ENCODE data around the gene KSR2.

Gene KSR2

GRCh38 chr12:117684471-117684870, 284.3 kb downstream of the KSR2 start:
- TF ChIP-seq CTCF (conservative IDR thresholded peaks at IDR 0.05; ENCODE audit: low read length): no peak
- DNase-seq (ENCODE audit: low read depth): no peak
- no peak overlapping the region for H3K4me3 ChIP-seq (ENCODE audit: low read length)

DNA sequence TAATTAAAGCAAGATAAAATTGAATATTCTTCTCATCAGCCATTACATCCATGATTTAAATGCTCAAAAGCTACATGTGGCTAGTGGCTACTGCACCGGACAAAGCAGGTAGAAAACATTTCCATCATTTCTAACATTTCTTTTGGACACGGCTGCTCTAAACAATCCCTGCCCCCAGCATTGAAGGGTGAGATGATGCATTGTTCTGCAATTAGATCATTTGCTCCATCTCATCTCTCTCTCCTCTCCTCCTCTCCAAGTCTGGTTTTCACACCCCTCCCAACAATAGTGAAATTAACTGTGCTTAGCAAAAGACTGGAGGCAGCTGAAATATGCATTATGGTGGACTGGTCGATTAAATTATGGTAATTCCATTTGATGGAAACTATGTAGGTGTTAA, 288.5 kb downstream of the KSR2 start:
- no peak for TF ChIP-seq CTCF (conservative IDR thresholded peaks at IDR 0.05; ENCODE audit: low read length)
- peak; percentile 71 for DNase-seq (ENCODE audit: low read depth)
- no peak overlapping the region for H3K4me3 ChIP-seq (ENCODE audit: low read length)

DNA sequence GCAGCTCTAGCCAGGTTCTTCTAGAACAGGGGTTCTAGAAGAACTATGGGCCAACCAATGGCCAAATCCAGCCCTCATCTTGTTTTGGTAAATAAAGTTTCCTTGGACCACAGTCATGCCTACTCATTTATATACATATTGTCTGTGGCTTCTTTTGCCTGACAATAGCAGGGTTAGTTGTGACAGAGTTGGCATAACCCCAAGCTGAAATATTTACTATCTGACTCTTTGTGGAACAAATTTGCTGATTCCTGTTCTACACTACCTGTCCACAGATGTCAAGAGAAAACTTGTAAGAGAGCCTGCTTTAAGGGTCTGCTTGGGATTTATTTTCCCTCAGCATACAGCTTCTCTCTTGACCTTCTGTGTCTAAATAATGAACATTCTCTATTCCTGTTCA, 289.0 kb downstream of the KSR2 start:
- no peak for TF ChIP-seq CTCF (conservative IDR thresholded peaks at IDR 0.05; ENCODE audit: low read length)
- H3K4me3 ChIP-seq (ENCODE audit: low read length): no peak overlapping the region
- peak; percentile 72 for DNase-seq (ENCODE audit: low read depth)

DNA sequence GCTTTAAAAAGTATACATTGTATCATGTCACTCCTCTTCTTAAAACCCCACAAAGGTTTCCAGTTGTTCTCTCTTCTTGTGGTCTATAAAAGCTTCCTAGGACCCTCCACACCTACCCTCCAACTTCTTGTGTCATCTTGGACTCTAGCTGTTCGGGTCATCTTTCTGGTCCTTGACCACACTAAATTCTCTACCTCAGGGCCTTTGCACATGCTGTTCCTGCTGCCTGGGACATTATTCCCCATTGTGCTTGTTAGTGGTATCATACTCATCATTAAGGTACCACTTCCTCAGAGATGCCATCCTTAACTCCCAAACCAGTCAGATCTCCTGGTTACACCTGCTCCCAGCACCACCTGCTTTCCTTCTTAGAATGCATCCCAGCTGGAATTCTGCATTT, 294.0 kb downstream of the KSR2 start:
- no peak overlapping the region for H3K4me3 ChIP-seq (ENCODE audit: low read length)
- no peak for DNase-seq (ENCODE audit: low read depth)
- no peak for TF ChIP-seq CTCF (conservative IDR thresholded peaks at IDR 0.05; ENCODE audit: low read length)

DNA sequence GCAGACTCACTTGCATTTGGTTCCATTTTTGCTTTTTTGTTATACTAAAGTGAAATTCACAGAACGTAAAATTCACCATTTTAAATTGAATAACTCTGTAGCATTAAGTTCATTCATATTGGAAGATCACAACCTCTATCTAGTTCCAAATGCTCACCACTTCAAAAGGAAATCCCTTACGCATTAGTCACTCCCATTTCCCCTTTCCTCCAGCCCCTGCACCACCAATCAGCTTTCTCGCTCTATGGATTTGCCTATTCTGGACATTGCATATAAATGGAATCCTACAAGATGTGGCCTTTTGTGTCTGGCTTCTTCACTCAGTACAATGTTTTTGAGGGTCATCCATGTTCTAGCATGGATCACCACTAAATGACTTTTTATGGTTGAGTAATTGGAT, 294.5 kb downstream of the KSR2 start:
- no peak for DNase-seq (ENCODE audit: low read depth)
- H3K4me3 ChIP-seq (ENCODE audit: low read length): no peak overlapping the region
- no peak for TF ChIP-seq CTCF (conservative IDR thresholded peaks at IDR 0.05; ENCODE audit: low read length)

DNA sequence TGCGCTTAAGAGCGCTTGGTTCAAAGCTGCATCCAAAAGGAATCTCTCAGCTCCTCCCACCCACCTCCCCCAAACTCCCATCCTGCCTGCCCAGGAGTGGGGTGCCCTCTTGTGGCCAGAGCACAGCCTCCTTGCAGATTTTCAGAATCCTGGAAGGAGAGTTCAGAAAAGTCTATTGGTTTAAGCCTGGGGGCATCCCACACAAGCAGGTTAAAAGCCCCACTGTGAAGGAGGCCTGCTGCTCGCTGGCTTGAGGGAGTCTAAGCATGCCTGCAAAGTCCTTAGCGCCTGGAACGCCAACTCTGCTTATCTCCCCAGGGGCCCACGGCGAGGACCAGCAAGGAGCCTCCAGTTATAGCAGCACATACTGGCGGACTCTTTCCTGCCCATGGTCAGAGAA, 297.1 kb downstream of the KSR2 start:
- no peak overlapping the region for H3K4me3 ChIP-seq (ENCODE audit: low read length)
- TF ChIP-seq CTCF (conservative IDR thresholded peaks at IDR 0.05; ENCODE audit: low read length): peak; percentile 70
- DNase-seq (ENCODE audit: low read depth): peak; percentile 48

- TF ChIP-seq CTCF (conservative IDR thresholded peaks at IDR 0.05; ENCODE audit: low read length): no peak
- no peak overlapping the region for H3K4me3 ChIP-seq (ENCODE audit: low read length)
- no peak for DNase-seq (ENCODE audit: low read depth)
Observed at GRCh38 chr12:117664169-117664568, 304.6 kb downstream of the KSR2 start.
